Endothelial cell of umbilical vein (primary cell): Measurements from ENCODE around the gene ESPN. TPM values are rescaled to one million over a fixed set of nuclear protein-coding genes. Genes with fewer than 3 reads are reported as not detected.
A peak's percentile ranks its signal among the peaks of the same experiment; 100 is the strongest.

Experiments
- BruUV-seq: library from RNA; stranded (reverse); fragments of 400-500 nt; replicated peaks from 2 replicates; lab custom pipeline; 2021; lab: Mats Ljungman, UMichigan
- CTCF ChIA-PET: fragments of 300-600, 350-600 bp; sonication (Branson Sonifier 250); formaldehyde crosslinking; loops from one replicate; lab custom pipeline; 2021; ENCODE audit warnings: antibody characterized with exemption, inconsistent platforms; lab: Charles Lee
- POLR2A ChIA-PET: fragments of 300-600, 350-600 bp; sonication (Branson Sonifier 250); formaldehyde crosslinking; loops from one replicate; lab custom pipeline; 2021; ENCODE audit warnings: antibody characterized with exemption, inconsistent platforms; lab: Charles Lee
- DNase-seq: peaks from one replicate; pipeline ENCODE4 v3.0.0-alpha.2; 2011; ENCODE audit warnings: low read depth, low spot score
- FAIRE-seq: peaks from 2 replicates; lab custom pipeline; 2011; peaks lifted over from hg19 to GRCh38; lab: Jason Lieb, UNC
- H2AFZ ChIP-seq: 2 replicates; pipeline ENCODE4 v1.6.0; 2012; ENCODE audit warnings: low read depth, low read length, control low read depth, inconsistent platforms
- H3K27ac ChIP-seq: 2 replicates; pipeline ENCODE4 v1.5.1; 2011; ENCODE audit warnings: low read depth, mild to moderate bottlenecking, control low read depth, low read length, moderate library complexity; ENCODE audit not compliant: insufficient read depth
- H3K27me3 ChIP-seq, 2 experiments: 2 replicates each; pipeline versions ENCODE4 v1.6.0 to v1.6.1; 2011; ENCODE audit warnings: low read length in 2 of 2, mixed read lengths in 1 of 2; ENCODE audit not compliant: control insufficient read depth in 2 of 2, insufficient read depth in 2 of 2
- H3K36me3 ChIP-seq, 2 experiments: 2 replicates in 1 of 2; 3 replicates in 1 of 2; pipeline ENCODE4 v1.5.1; 2011; ENCODE audit warnings: low read length in 2 of 2, mild to moderate bottlenecking in 1 of 2, moderate library complexity in 1 of 2; ENCODE audit not compliant: control insufficient read depth in 2 of 2, insufficient read depth in 2 of 2; ENCODE audit errors: extremely low read depth in 1 of 2
- H3K4me1 ChIP-seq: 3 replicates; pipeline ENCODE4 v1.5.1; 2011; ENCODE audit warnings: mild to moderate bottlenecking, low read length; ENCODE audit not compliant: control insufficient read depth, insufficient read depth; ENCODE audit errors: extremely low read depth
- H3K4me2 ChIP-seq: 2 replicates; pipeline ENCODE4 v1.6.1; 2011; ENCODE audit warnings: low read length, control low read depth, mixed read lengths; ENCODE audit not compliant: insufficient read depth
- H3K4me3 ChIP-seq, 3 experiments: fragments of 200-600 bp in 1 of 3; sonication (generic), shearing (Covaris generic) in 1 of 3; replicated peaks in 1 of 3; 2 replicates each; pipeline ENCODE4 v1.5.1; 2011 to 2016; ENCODE audit warnings: control low read depth in 3 of 3, low read length in 3 of 3, mild to moderate bottlenecking in 2 of 3, inconsistent platforms in 1 of 3, low read depth in 1 of 3, moderate library complexity in 1 of 3; ENCODE audit not compliant: insufficient read depth in 1 of 3
- H3K79me2 ChIP-seq: 2 replicates; pipeline ENCODE4 v1.6.0; 2012; ENCODE audit warnings: low read length, inconsistent platforms; ENCODE audit not compliant: control insufficient read depth, insufficient read depth
- H3K9ac ChIP-seq: replicated peaks from 2 replicates; pipeline ENCODE3; 2011; ENCODE audit warnings: low read length, control low read depth; ENCODE audit not compliant: insufficient read depth; ENCODE audit errors: extremely low read depth
- H3K9me1 ChIP-seq: replicated peaks from 3 replicates; pipeline ENCODE4 v1.6.0; 2011; ENCODE audit warnings: mild to moderate bottlenecking, low read length; ENCODE audit not compliant: control insufficient read depth, insufficient read depth; ENCODE audit errors: extremely low read depth
- H3K9me3 ChIP-seq: replicated peaks from 2 replicates; pipeline ENCODE4 v1.5.1; 2012; ENCODE audit warnings: low read length, inconsistent platforms; ENCODE audit not compliant: control insufficient read depth, insufficient read depth
- H4K20me1 ChIP-seq: replicated peaks from 2 replicates; pipeline ENCODE3; 2011; ENCODE audit warnings: mild to moderate bottlenecking, low read length; ENCODE audit not compliant: control insufficient read depth, insufficient read depth; ENCODE audit errors: extremely low read depth
- EZH2 ChIP-seq: IDR thresholded peaks from 2 replicates; pipeline ENCODE4 v1.6.1; 2012; ENCODE audit warnings: borderline replicate concordance, low read depth, mild to moderate bottlenecking, moderate library complexity, low read length, inconsistent platforms; ENCODE audit not compliant: severe bottlenecking
- FOS ChIP-seq: IDR thresholded peaks from 2 replicates; pipeline ENCODE4 v1.6.1; 2011; ENCODE audit warnings: mild to moderate bottlenecking, low read length, moderate library complexity, borderline replicate concordance; ENCODE audit not compliant: insufficient read depth
- GATA2 ChIP-seq: IDR thresholded peaks from 2 replicates; pipeline ENCODE4 v1.7.0; 2011; ENCODE audit warnings: low read depth, mild to moderate bottlenecking, moderate library complexity, mixed read lengths, low read length; ENCODE audit not compliant: insufficient read length, insufficient read depth
- JUN ChIP-seq: IDR thresholded peaks from 2 replicates; pipeline ENCODE4 v1.6.1; 2011; ENCODE audit warnings: borderline replicate concordance, low read depth; ENCODE audit not compliant: insufficient read length, insufficient read depth
- MYC ChIP-seq: IDR thresholded peaks from one replicate; pipeline ENCODE4 v1.6.1; 2011; ENCODE audit warnings: mild to moderate bottlenecking, low read depth, low read length
- POLR2A ChIP-seq: IDR thresholded peaks from 2 replicates; pipeline ENCODE4 v1.6.1; 2012; ENCODE audit warnings: low read depth, mild to moderate bottlenecking, control low read depth, low read length
- POLR2AphosphoS5 ChIP-seq: IDR thresholded peaks from 2 replicates; pipeline ENCODE4 v1.6.1; 2012; ENCODE audit warnings: low read depth, mild to moderate bottlenecking, control low read depth, low read length, moderate library complexity; ENCODE audit not compliant: insufficient read depth
- dilution Hi-C: fragments of 300-500 bp; cut with MboI; formaldehyde crosslinking; loops from one replicate; pipeline ENCODE4 v1.15.0; 2019; ENCODE audit warnings: low sequenced_read_pairs; ENCODE audit not compliant: extremely low pct_ligation_motif_present
- intact Hi-C: fragments of 100-400 bp; cut with micrococcal nuclease; formaldehyde crosslinking; loops from one replicate; pipeline ENCODE4 v1.10.0; 2022
- polyA plus RNA-seq, 4 experiments: library from polyadenylated mRNA; depleted of rRNA in 3 of 4; stranded (reverse) in 3 of 4; unstranded in 1 of 4; fragments of >200 nt; gene quantifications; 2 replicates each; pipeline versions ENCODE4 v1.2.1 to v1.2.3, GENCODE V29; 2011 to 2012; ENCODE audit warnings: missing spikeins in 1 of 4
- total RNA-seq: library from RNA; stranded (reverse); gene quantifications from 2 replicates; pipeline ENCODE4 v1.2.3, GENCODE V29; 2021
- TF ChIP-seq, protein P1 (sequence below), 2 donors: IDR thresholded peaks; 1 replicate in 1 of 2; 2 replicates in 1 of 2; pipeline ENCODE4 v1.5.1; 2011; ENCODE audit warnings: low read length in 2 of 2, mild to moderate bottlenecking in 2 of 2, moderate library complexity in 2 of 2, control low read depth in 1 of 2, inconsistent platforms in 1 of 2, low read depth in 1 of 2; ENCODE audit not compliant: insufficient read depth in 1 of 2; ENCODE audit errors: extremely low read depth in 1 of 2
- TF ChIP-seq, protein P2 (sequence below): IDR thresholded peaks from 2 replicates; pipeline ENCODE4 v1.6.1; 2011; ENCODE audit not compliant: insufficient read depth, insufficient read length

The ESPN gene
- total and polyA plus RNA-seq, 2 donors (not counting 3 experiments of a cell fraction or from before 2014, with no cell fraction given) = 0.54 to 0.71 TPM

DNA sequence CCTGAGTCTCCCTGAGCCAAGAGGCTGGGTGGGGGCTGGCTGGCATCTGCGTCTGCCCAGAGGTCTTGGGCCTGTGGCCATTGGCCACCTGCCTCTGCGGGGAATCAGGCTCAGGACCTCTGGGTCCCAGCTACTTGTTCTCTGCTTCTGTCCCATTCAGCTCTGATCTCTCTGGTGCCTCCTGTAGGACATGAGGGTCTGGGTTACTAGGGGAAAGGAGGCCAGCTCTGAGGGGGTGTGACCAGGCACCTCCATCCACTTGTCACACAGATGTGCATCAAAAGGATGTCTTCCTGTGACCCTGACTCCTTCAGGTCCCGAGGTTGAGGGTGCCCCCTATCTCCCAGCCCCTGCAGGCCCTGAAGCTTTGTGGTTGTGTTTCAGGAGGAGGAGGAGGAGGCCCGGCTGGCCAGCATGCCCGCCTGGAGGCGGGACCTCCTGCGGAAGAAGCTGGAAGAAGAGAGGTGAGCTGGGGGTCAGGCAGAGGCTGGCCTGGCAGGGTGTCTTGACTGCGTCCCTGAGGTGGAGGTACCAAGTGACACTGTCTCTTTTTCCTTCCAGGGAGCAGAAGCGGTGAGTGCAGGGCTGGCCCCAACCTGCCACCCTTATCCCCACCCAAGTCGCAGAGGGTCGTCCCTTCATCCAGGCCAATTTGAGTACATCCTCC lies 32.4 kb downstream of the ESPN start:
- dilution Hi-C loops = no loop called here
- H3K4me2 ChIP-seq = no peak overlapping the region

DNA sequence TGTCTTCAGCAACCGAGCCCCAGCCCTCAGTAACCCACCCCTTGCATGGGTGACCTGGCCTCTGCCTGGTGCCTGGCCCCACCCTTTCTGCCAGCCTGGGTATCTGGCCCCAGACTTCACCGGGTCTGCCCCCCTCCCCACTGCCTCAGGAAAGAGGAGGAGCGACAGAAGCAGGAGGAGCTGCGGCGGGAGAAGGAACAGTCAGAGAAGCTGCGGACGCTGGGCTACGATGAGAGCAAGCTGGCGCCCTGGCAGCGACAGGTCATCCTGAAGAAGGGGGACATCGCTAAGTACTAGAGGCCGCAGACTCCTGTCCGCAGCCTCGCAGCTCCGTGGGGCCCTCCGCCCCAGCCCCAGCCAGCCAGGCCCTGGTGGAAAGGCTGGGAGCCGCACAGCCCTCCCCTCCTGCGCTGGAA lies 35.3 kb downstream of the ESPN start:
- intact Hi-C loops (no loop called here), dilution Hi-C loops (no loop called here)
- H3K79me2 ChIP-seq = no peaks in the 10 kb centered on the region
- no peaks in the 10 kb centered on the region for H3K4me1 ChIP-seq
- no peak for DNase-seq
- no peaks in the 10 kb centered on the region for H3K9me3 ChIP-seq
- ChIA-PET POLR2A (no interaction called here), CTCF (interaction anchor here (0.8 to 2.6 kb wide), 6 partner anchors 10 to 45 kb away, joined by 3 to 16 read pairs (median 5); no protein-coding TSS in a partner anchor)
- H3K27ac ChIP-seq = no peak overlapping the region
- FAIRE-seq = no peak
- H3K27me3 ChIP-seq = peaks cover 12 to 14% of the 10 kb centered on the region in 2 experiments
- H3K9me1 ChIP-seq = no peaks in the 10 kb centered on the region
- H3K36me3 ChIP-seq = peaks cover 9 to 14% of the 10 kb centered on the region in 2 experiments
- no peak overlapping the region for H3K4me3 ChIP-seq
- H4K20me1 ChIP-seq = no peaks in the 10 kb centered on the region
- H3K9ac ChIP-seq = no peak overlapping the region
- no peak for TF ChIP-seq POLR2A
- TF ChIP-seq, protein P1, sequence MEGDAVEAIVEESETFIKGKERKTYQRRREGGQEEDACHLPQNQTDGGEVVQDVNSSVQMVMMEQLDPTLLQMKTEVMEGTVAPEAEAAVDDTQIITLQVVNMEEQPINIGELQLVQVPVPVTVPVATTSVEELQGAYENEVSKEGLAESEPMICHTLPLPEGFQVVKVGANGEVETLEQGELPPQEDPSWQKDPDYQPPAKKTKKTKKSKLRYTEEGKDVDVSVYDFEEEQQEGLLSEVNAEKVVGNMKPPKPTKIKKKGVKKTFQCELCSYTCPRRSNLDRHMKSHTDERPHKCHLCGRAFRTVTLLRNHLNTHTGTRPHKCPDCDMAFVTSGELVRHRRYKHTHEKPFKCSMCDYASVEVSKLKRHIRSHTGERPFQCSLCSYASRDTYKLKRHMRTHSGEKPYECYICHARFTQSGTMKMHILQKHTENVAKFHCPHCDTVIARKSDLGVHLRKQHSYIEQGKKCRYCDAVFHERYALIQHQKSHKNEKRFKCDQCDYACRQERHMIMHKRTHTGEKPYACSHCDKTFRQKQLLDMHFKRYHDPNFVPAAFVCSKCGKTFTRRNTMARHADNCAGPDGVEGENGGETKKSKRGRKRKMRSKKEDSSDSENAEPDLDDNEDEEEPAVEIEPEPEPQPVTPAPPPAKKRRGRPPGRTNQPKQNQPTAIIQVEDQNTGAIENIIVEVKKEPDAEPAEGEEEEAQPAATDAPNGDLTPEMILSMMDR (IDR thresholded peaks at IDR 0.05; ENCODE audit: extremely low read depth in 1 of 2, insufficient read depth in 1 of 2, low read depth in 1 of 2, low read length in 2 of 2) = no peak
- TF ChIP-seq POLR2AphosphoS5 = no peak
- no peak for TF ChIP-seq FOS
- no peak for TF ChIP-seq MYC
- no peak for TF ChIP-seq EZH2
- no peak for TF ChIP-seq GATA2
- no peak for TF ChIP-seq JUN
- TF ChIP-seq, protein P2, sequence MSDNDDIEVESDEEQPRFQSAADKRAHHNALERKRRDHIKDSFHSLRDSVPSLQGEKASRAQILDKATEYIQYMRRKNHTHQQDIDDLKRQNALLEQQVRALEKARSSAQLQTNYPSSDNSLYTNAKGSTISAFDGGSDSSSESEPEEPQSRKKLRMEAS = no peak
- no peak overlapping the region for H3K4me2 ChIP-seq
- no peak overlapping the region for H2AFZ ChIP-seq
- no TSS peak for BruUV-seq

More for the DNA sequence above, 32.4 kb downstream of the ESPN start:
- no peaks in the 10 kb centered on the region for H3K79me2 ChIP-seq
- H3K27me3 ChIP-seq = peaks cover 26 to 30% of the 10 kb centered on the region in 2 experiments
- ChIA-PET POLR2A (no interaction called here), CTCF (interaction anchor here (0.6 to 1.5 kb wide), 3 partner anchors 11 to 34 kb away, joined by 3 to 4 read pairs (median 4); no protein-coding TSS in a partner anchor)
- no TSS peak for BruUV-seq
- intact Hi-C loops = no loop called here
- no peak overlapping the region for H3K9ac ChIP-seq
- FAIRE-seq = peak; percentile 8
- H4K20me1 ChIP-seq = no peaks in the 10 kb centered on the region
- no peaks in the 10 kb centered on the region for H3K9me1 ChIP-seq
- no peak overlapping the region for H3K27ac ChIP-seq
- peaks cover 2 to 3% of the 10 kb centered on the region in 2 experiments for H3K36me3 ChIP-seq
- H2AFZ ChIP-seq = no peak overlapping the region
- DNase-seq = no peak
- no peaks in the 10 kb centered on the region for H3K9me3 ChIP-seq
- H3K4me3 ChIP-seq = no peak overlapping the region
- H3K4me1 ChIP-seq = no peaks in the 10 kb centered on the region
- TF ChIP-seq MYC = no peak
- no peak for TF ChIP-seq JUN
- no peak for TF ChIP-seq EZH2
